SH-SY5Y (cell line): ENCODE measurements around the gene CLASP1.

Experiments used
- GATA2 ChIP-seq: IDR thresholded peaks from 2 replicates; pipeline ENCODE4 v1.6.1; 2011; ENCODE audit warnings: mild to moderate bottlenecking, low read depth, low read length
- GATA3 ChIP-seq: IDR thresholded peaks from 2 replicates; pipeline ENCODE4 v1.6.1; 2011; ENCODE audit warnings: low read depth, mild to moderate bottlenecking, low read length, moderate library complexity

GRCh38 chr2:121561617-121562268 lies 87.5 kb downstream of the CLASP1 start:
- no peak for TF ChIP-seq GATA3
- TF ChIP-seq GATA2: no peak
